OCI-LY1 (cell line): ENCODE results near the gene ADAMTS3.

Experiments used
- CTCF ChIP-seq: fragments of 200-600 bp; sonication (generic), shearing (Covaris generic); IDR thresholded peaks from 2 replicates; pipeline ENCODE4 v1.5.1; 2017; ENCODE audit warnings: mild to moderate bottlenecking, antibody characterized with exemption, low read length, moderate library complexity, mixed read lengths
- EZH2 ChIP-seq: fragments of 200-600 bp; sonication (generic), shearing (Covaris generic); IDR thresholded peaks from 2 replicates; pipeline ENCODE4 v1.8.0; 2017; ENCODE audit warnings: borderline replicate concordance, mixed run types, mild to moderate bottlenecking, antibody characterized with exemption, low read length, moderate library complexity, mixed read lengths

- TF ChIP-seq CTCF (no peak), EZH2 (no peak)
Measured at GRCh38 chr4:72432282-72432681, 136.7 kb downstream of the ADAMTS3 start.
